NAMALWA (cell line): ENCODE results near the gene ERBB3.
A peak's percentile ranks its signal among the peaks of the same experiment; 100 is the strongest.

Source experiments
- DNase-seq: peaks from one replicate; pipeline ENCODE4 v3.0.0-alpha.2; 2015; ENCODE audit warnings: low spot score

ERBB3 gene

GRCh38 chr12:56137853-56138571 lies 58.0 kb downstream of the ERBB3 start:
- no peak for DNase-seq

GRCh38 chr12:56141946-56142784 lies 62.2 kb downstream of the ERBB3 start:
- DNase-seq: no peak

GRCh38 chr12:56143217-56143616 lies 63.3 kb downstream of the ERBB3 start:
- DNase-seq: no peak

- no peak for DNase-seq
Observed at GRCh38 chr12:56143870-56144269, 63.9 kb downstream of the ERBB3 start.

- DNase-seq: no peak
Observed at GRCh38 chr12:56145217-56145616, 65.3 kb downstream of the ERBB3 start.

- DNase-seq: no peak
Observed at GRCh38 chr12:56146492-56147460, 66.8 kb downstream of the ERBB3 start.

- DNase-seq: no peak
Observed at GRCh38 chr12:56150563-56150962, 70.6 kb downstream of the ERBB3 start.

- peak; percentile 84 for DNase-seq
Observed at GRCh38 chr12:56151672-56152131, 71.7 kb downstream of the ERBB3 start.

GRCh38 chr12:56152132-56152755 lies 72.3 kb downstream of the ERBB3 start, which contains the start of gene MYL6B:
MYL6B (plus strand) TSS chr12:56152587; CDS start chr12:56153919, 1,332 bp downstream.
- DNase-seq: peak; percentile 95
